SH-SY5Y (cell line): ENCODE results near the gene PDLIM1.

Experiments used
- GATA2 ChIP-seq: IDR thresholded peaks from 2 replicates; pipeline ENCODE4 v1.6.1; 2011; ENCODE audit warnings: mild to moderate bottlenecking, low read depth, low read length
- GATA3 ChIP-seq: IDR thresholded peaks from 2 replicates; pipeline ENCODE4 v1.6.1; 2011; ENCODE audit warnings: low read depth, mild to moderate bottlenecking, low read length, moderate library complexity

DNA sequence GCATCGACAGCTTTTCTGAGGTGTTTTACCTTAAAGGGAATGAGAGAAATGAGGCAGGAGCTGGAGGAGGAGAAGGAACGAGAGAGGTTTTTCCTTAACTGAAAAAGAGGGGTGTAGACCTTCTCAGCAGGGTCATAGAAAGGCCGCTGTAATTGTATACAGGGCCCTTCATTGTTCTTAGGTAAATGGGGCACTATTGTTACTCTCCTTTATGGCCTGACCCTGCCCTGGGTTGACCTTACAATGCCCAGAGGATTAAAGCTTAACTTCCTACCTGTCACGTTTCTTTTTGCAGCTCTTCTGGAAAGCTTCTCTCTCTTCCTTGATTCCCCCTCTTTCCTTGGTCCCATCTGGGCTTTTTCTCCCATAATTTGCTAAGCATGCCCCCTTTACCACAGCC lies 13.7 kb upstream of the PDLIM1 start:
- no peak for TF ChIP-seq GATA2
- TF ChIP-seq GATA3, result no peak
